ENCODE results near the gene ATG10. TPM values are rescaled to one million over a fixed set of nuclear protein-coding genes. Genes with fewer than 3 reads are reported as not detected.

ATG10 gene
- total RNA-seq, 1 experiment from 2014 or later, result 7.6 TPM

- no peaks in the 10 kb centered on the region for H3K4me1 Mint-ChIP-seq
- H3K9me3 Mint-ChIP-seq, result peaks cover 10 to 14% of the 10 kb centered on the region in 2 experiments
- H2AK5ac ChIP-seq (ENCODE audit: insufficient read length, low read length), result no peak overlapping the region
- H2BK12ac ChIP-seq (ENCODE audit: insufficient read length, low read depth, low read length), result no peak overlapping the region
- H3K36me3 Mint-ChIP-seq (ENCODE audit: insufficient read depth in 1 of 3, low read depth in 3 of 3), result peaks cover 10 to 17% (median 10%) of the 10 kb centered on the region in 3 experiments
- H3K9ac ChIP-seq (ENCODE audit: extremely low read depth, insufficient read length, low read length), result no peak overlapping the region
- no peak overlapping the region for H3K56ac ChIP-seq (ENCODE audit: insufficient read length, low read depth, low read length)
- H3K79me1 ChIP-seq (ENCODE audit: insufficient read depth, low read depth, low read length, poor library complexity, severe bottlenecking), result no peaks in the 10 kb centered on the region
- no peaks in the 10 kb centered on the region for H4K20me1 ChIP-seq (ENCODE audit: control insufficient read depth, insufficient read depth, insufficient read length)
- no peaks in the 10 kb centered on the region for H3K4me1 ChIP-seq (ENCODE audit: insufficient read depth, low read length)
- H3K27me3 ChIP-seq (ENCODE audit: insufficient read depth, low read length), result no peaks in the 10 kb centered on the region
- TF ChIP-seq CTCF (conservative IDR thresholded peaks at IDR 0.05), result no peak
- H2BK15ac ChIP-seq (ENCODE audit: low read depth, low read length), result no peak overlapping the region
- H3T11ph ChIP-seq (ENCODE audit: low read length), result no peak overlapping the region
- H3K18ac ChIP-seq (ENCODE audit: insufficient read length, low read depth, low read length), result no peak overlapping the region
- H3K23ac ChIP-seq (ENCODE audit: insufficient read length, low read depth, low read length), result no peak overlapping the region
- no peak overlapping the region for H3K4ac ChIP-seq (ENCODE audit: low read depth, low read length)
- no CpG with 5 or more reads among the region's 5 CpGs for WGBS (ENCODE audit: extremely low coverage, insufficient read length, low lambda C conversion rate)
- H4K91ac ChIP-seq (ENCODE audit: insufficient read length, low read depth, low read length), result no peak overlapping the region
- H2BK5ac ChIP-seq (ENCODE audit: insufficient read length, low read length), result no peak overlapping the region
- no peaks in the 10 kb centered on the region for H3K79me2 ChIP-seq (ENCODE audit: insufficient read depth, low read length)
- H2BK120ac ChIP-seq (ENCODE audit: low read depth, low read length, poor library complexity, severe bottlenecking), result no peak overlapping the region
- DNase-seq, result no peak
- H2AFZ ChIP-seq (ENCODE audit: low read length), result no peak overlapping the region
- no peak overlapping the region for H3K4me2 ChIP-seq (ENCODE audit: insufficient read depth, insufficient read length, low read length)
- no peak overlapping the region for H4K8ac ChIP-seq (replicated peaks; ENCODE audit: insufficient read length, low read depth, low read length)
- H3K4me3 Mint-ChIP-seq, result no peak overlapping the region
- no peak overlapping the region for H2BK20ac ChIP-seq (ENCODE audit: low read depth, low read length, poor library complexity, severe bottlenecking)
- no peaks in the 10 kb centered on the region for H3K9me3 ChIP-seq (ENCODE audit: control insufficient read depth, low read depth, low read length)
- no peaks in the 10 kb centered on the region for H3K23me2 ChIP-seq (ENCODE audit: insufficient read length, low read depth, low read length, poor library complexity, severe bottlenecking)
- no peak overlapping the region; a peak in 1 of 7 replicates for H3K27ac Mint-ChIP-seq
- H3K27me3 Mint-ChIP-seq (ENCODE audit: low read depth), result no peaks in the 10 kb centered on the region
- no peak overlapping the region for H3K14ac ChIP-seq (ENCODE audit: insufficient read depth, low read length)
- H4K5ac ChIP-seq (ENCODE audit: insufficient read length, low read depth, low read length), result no peak overlapping the region
- no peak overlapping the region for H3K27ac ChIP-seq (ENCODE audit: insufficient read length, low read depth, low read length)
These were observed 170.5 kb downstream of the ATG10 start for GRCh38 chr5:82142217-82142841.

All from H9 (cell line).